ENCODE data around the gene IRAK1. TPM values are rescaled to one million over a fixed set of nuclear protein-coding genes. Genes with fewer than 3 reads are reported as not detected.

The IRAK1 gene
- polyA plus RNA-seq, 1 donor: 53.8 TPM

DNA sequence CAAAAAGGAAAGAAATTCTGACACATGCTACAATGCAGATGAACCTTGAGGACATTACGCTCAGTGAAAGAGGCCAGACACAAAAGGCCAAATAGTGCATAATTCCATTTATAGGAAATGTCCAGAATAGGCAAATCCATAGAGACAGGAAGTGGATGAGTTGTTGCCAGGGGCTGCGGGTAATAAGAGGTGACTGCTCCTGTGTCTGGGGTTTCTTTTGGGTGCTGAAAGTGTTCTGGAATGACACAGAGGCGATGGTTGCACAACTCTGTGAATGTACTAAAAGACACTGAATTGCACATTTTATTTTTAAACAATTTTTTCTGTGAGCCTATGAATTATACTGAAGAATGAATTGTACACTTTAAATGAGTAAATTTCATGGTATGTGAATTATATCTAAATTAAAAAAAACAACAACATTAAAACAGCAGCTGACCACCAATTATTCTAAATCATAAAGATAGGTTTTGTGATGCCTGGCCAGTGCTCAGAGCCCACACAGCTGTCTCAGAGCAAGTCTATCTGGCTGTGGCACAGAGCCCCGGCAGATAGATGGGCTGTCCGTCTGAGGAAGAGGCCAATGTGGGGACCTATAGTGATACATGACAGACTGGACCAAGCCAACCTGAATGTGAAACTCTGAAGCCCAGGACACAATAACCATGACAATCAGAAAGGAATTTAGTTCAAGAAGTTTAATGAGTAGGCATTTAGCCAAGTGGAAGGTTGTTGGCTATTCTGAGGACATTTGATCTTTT, 23.5 kb upstream of the IRAK1 start:
- WGBS (ENCODE audit: insufficient coverage, low lambda C conversion rate): 100% methylated on average over 1 of the region's 5 CpGs
- no peak overlapping the region for H3K27ac ChIP-seq (ENCODE audit: low read length)
- no peaks in the 10 kb centered on the region for H3K4me1 ChIP-seq (ENCODE audit: control insufficient read depth, insufficient read depth, low read length)

DNA sequence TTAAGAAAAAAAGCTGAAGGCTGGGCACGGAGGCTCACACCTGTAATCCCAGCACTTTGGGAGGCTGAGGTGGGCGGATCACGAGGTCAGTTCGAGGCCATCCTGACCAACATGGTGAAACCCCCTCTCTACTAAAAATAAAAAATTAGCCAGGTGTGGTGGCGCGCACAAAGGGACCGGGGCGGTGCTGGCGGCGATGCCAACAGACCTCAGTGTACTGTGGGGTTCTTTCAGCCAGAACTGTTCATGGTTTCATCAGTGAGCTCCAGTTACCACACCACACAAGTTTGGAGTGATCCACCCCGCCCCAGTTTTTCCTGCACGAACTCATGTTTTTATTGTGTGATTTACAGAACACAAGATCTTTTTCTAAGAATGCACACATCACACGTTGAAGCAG, 21.2 kb upstream of the IRAK1 start:
- no peak for DNase-seq
- Histone ChIP-seq H3K27me3 (ENCODE audit: control insufficient read depth, insufficient read depth, low read length) (no peaks in the 10 kb centered on the region), H3K9me3 (ENCODE audit: control insufficient read depth, low read depth, low read length) (no peaks in the 10 kb centered on the region), H3K36me3 (ENCODE audit: control insufficient read depth, insufficient read depth, low read length) (peaks cover 2% of the 10 kb centered on the region), H3K4me3 (ENCODE audit: low read length) (no peak overlapping the region), H3K4me1 (ENCODE audit: control insufficient read depth, insufficient read depth, low read length) (no peaks in the 10 kb centered on the region), H3K27ac (ENCODE audit: low read length) (peak overlapping the region; percentile 35)
- no CpG with 5 or more reads among the region's 13 CpGs for WGBS (ENCODE audit: insufficient coverage, low lambda C conversion rate)

More for the DNA sequence above, 23.5 kb upstream of the IRAK1 start:
- no peak for DNase-seq
- H3K36me3 ChIP-seq (ENCODE audit: control insufficient read depth, insufficient read depth, low read length): peaks cover 5% of the 10 kb centered on the region
- H3K9me3 ChIP-seq (ENCODE audit: control insufficient read depth, low read depth, low read length): no peaks in the 10 kb centered on the region
- no peak overlapping the region for H3K4me3 ChIP-seq (ENCODE audit: low read length)
- no peaks in the 10 kb centered on the region for H3K27me3 ChIP-seq (ENCODE audit: control insufficient read depth, insufficient read depth, low read length)

DNA sequence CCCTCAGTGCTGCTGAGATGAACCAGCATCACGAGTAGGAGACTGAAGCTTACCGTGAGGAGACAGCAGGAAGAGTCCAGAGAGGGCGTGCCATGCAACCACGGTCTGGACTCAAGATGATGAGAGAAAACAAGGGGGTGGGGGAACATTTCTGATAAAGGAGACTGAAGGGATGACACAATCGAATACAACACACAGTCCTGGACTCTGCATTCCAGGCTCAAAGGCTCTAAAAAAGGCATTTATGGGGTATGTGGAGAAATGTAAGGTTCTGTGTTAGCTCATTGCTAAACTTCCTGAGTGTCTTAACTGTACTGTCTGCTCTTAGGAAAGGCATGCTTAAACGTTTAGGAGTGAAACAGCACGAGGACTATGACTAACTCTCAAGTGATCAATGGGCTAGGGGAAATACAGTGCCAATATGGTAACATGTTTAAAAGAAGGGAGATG, 20.6 kb upstream of the IRAK1 start:
- peak overlapping the region; percentile 50 for H3K27ac ChIP-seq (ENCODE audit: low read length)

DNA sequence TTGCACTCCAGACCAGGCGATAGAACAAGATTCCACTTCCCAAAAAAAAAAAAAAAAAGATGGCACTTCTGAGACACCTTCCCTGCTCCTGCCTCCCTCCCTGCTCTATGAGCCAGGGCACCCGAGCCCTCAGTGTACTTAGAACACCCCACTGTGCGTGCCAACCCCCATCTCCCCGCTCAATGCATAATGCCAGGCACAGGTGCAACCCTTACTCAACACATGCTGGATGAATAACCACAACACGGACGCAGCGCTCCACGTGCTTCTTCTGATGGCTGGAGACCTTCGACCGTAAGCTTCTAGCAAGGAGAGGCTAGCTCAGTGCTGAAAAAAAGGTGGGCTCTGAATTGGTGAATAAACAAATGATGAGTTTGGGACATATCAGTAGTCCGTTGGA, 19.9 kb upstream of the IRAK1 start:
- Histone ChIP-seq H3K4me1 (ENCODE audit: control insufficient read depth, insufficient read depth, low read length) (no peaks in the 10 kb centered on the region), H3K36me3 (ENCODE audit: control insufficient read depth, insufficient read depth, low read length) (peaks cover 4% of the 10 kb centered on the region), H3K27ac (ENCODE audit: low read length) (peak overlapping the region; percentile 50), H3K4me3 (ENCODE audit: low read length) (no peak overlapping the region), H3K27me3 (ENCODE audit: control insufficient read depth, insufficient read depth, low read length) (no peaks in the 10 kb centered on the region), H3K9me3 (ENCODE audit: control insufficient read depth, low read depth, low read length) (no peaks in the 10 kb centered on the region)
- DNase-seq: no peak
- no CpG with 5 or more reads among the region's 11 CpGs for WGBS (ENCODE audit: insufficient coverage, low lambda C conversion rate)

More for the DNA sequence above, 20.6 kb upstream of the IRAK1 start:
- no peaks in the 10 kb centered on the region for H3K27me3 ChIP-seq (ENCODE audit: control insufficient read depth, insufficient read depth, low read length)
- no peaks in the 10 kb centered on the region for H3K9me3 ChIP-seq (ENCODE audit: control insufficient read depth, low read depth, low read length)
- no peak overlapping the region for H3K4me3 ChIP-seq (ENCODE audit: low read length)
- H3K4me1 ChIP-seq (ENCODE audit: control insufficient read depth, insufficient read depth, low read length): no peaks in the 10 kb centered on the region
- WGBS (ENCODE audit: insufficient coverage, low lambda C conversion rate): no CpG with 5 or more reads among the region's 7 CpGs
- H3K36me3 ChIP-seq (ENCODE audit: control insufficient read depth, insufficient read depth, low read length): peaks cover 2% of the 10 kb centered on the region
- peak; percentile 34 to 39 for DNase-seq

DNA sequence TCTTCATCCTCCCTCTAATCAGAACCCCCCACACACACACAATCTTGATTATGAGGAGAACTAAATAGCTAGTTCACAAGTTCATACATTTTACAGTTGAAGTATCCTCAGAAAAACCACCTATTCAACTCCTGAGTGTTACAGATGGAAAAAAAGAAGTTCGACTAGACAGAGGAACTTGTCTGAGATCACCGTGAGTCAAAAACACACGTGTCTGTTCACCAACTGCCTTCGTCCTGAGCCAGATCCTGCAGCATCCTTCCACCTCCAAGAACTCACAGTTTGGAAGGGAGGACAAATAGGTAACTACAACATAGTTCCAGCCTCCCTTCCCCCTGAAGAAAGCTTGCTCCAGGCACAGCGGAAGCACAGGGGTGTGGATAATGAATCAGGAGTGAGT, 19.0 kb upstream of the IRAK1 start:
- Histone ChIP-seq H3K9me3 (ENCODE audit: control insufficient read depth, low read depth, low read length) (no peaks in the 10 kb centered on the region), H3K27ac (ENCODE audit: low read length) (no peak overlapping the region), H3K27me3 (ENCODE audit: control insufficient read depth, insufficient read depth, low read length) (no peaks in the 10 kb centered on the region), H3K4me1 (ENCODE audit: control insufficient read depth, insufficient read depth, low read length) (no peaks in the 10 kb centered on the region), H3K36me3 (ENCODE audit: control insufficient read depth, insufficient read depth, low read length) (peaks cover 4% of the 10 kb centered on the region), H3K4me3 (ENCODE audit: low read length) (no peak overlapping the region)
- no CpG with 5 or more reads among the region's 5 CpGs for WGBS (ENCODE audit: insufficient coverage, low lambda C conversion rate)
- DNase-seq: no peak

DNA sequence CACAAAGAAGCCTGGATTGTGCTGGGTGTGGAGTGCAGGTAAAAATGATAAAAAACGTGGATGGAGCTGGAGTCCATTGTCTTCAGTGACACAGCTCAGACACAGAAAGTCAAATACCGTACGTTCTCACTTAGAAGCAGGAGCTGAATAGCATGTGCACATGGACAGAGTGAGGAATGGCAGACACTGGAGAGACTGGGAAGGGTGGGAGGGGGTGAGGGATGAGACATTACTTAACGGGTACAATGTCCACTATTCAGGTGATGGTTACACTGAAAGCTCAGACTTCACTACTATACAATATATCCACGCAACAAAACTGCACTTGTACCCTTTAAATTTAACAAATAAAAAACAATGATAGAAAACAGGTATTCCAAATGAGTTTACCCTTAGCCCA, 18.1 kb upstream of the IRAK1 start:
- no peaks in the 10 kb centered on the region for H3K9me3 ChIP-seq (ENCODE audit: control insufficient read depth, low read depth, low read length)
- peaks cover 4% of the 10 kb centered on the region for H3K36me3 ChIP-seq (ENCODE audit: control insufficient read depth, insufficient read depth, low read length)
- H3K27me3 ChIP-seq (ENCODE audit: control insufficient read depth, insufficient read depth, low read length): no peaks in the 10 kb centered on the region
- H3K4me1 ChIP-seq (ENCODE audit: control insufficient read depth, insufficient read depth, low read length): no peaks in the 10 kb centered on the region
- H3K27ac ChIP-seq (ENCODE audit: low read length): peak overlapping the region; percentile 48
- no peak overlapping the region for H3K4me3 ChIP-seq (ENCODE audit: low read length)
- DNase-seq: peak; percentile 26 to 45
- WGBS (ENCODE audit: insufficient coverage, low lambda C conversion rate): no CpG with 5 or more reads among the region's 5 CpGs

DNA sequence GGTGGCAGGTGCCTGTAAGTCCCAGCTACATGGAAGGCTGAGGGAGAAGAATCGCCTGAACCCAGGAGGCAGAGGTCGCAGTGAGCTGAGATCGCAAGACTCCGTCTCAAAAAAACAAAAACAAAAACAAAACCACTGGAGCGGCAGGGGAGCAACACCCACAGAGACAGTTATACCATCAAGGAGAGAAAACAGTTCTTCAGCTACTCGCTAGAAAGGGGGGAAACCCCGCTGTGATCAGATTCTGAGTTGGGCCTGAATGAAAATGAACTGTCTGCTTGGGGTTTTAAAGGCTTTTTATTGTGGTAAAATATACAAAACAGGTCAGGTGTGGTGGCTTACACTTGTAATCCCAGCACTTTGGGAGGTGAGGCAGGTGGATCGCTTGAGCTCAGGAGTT, 16.8 kb upstream of the IRAK1 start:
- no peaks in the 10 kb centered on the region for H3K4me1 ChIP-seq (ENCODE audit: control insufficient read depth, insufficient read depth, low read length)
- WGBS (ENCODE audit: insufficient coverage, low lambda C conversion rate): no CpG with 5 or more reads among the region's 8 CpGs
- H3K27ac ChIP-seq (ENCODE audit: low read length): no peak overlapping the region
- H3K27me3 ChIP-seq (ENCODE audit: control insufficient read depth, insufficient read depth, low read length): no peaks in the 10 kb centered on the region
- no peaks in the 10 kb centered on the region for H3K9me3 ChIP-seq (ENCODE audit: control insufficient read depth, low read depth, low read length)
- no peak for DNase-seq
- peaks cover 10% of the 10 kb centered on the region for H3K36me3 ChIP-seq (ENCODE audit: control insufficient read depth, insufficient read depth, low read length)
- no peak overlapping the region for H3K4me3 ChIP-seq (ENCODE audit: low read length)

DNA sequence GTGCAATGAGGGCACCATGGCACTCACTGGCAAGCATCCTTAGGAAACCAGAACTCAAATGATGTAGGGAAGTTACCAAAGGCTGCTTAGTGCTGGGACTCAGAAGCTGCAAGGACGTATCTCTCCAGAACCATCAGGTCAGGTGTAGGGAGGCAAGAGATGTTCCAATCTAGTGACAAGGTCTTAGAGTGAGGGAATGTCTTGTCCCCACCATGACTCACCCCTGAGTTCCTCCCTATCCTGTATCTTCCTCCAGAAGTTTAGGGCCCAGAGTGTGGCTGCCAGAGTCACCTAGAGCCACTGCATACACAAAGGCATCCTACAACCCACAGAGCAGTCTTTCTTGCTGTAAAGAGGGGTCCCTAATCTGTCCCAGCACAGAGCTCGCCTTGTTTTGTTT, 14.1 kb upstream of the IRAK1 start:
- Histone ChIP-seq H3K27me3 (ENCODE audit: control insufficient read depth, insufficient read depth, low read length) (no peaks in the 10 kb centered on the region), H3K4me3 (ENCODE audit: low read length) (no peak overlapping the region), H3K9me3 (ENCODE audit: control insufficient read depth, low read depth, low read length) (no peaks in the 10 kb centered on the region), H3K27ac (ENCODE audit: low read length) (no peak overlapping the region), H3K4me1 (ENCODE audit: control insufficient read depth, insufficient read depth, low read length) (peaks cover 6% of the 10 kb centered on the region), H3K36me3 (ENCODE audit: control insufficient read depth, insufficient read depth, low read length) (peaks cover 27% of the 10 kb centered on the region)
- WGBS (ENCODE audit: insufficient coverage, low lambda C conversion rate): no CpG with 5 or more reads among the region's 2 CpGs
- DNase-seq: no peak

DNA sequence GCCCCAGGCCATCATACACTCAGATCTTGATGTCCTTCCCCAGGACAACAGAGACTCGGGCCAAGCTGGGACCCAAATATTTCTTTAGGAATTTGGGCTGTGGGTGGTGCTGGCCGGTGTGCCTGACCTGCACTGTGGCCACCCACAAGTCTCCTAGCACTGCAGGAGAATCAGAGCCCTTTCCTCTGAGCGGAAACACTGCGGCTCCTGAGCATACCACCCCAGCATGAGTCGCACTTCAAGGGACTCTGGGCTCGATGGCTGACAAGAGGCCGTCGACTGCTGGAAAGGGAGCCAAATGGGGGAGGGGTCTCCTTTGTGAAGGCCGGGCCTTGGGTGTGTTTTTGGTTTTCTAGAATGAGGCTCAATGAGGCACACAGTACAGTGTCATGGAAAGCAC, 13.0 kb upstream of the IRAK1 start:
- Histone ChIP-seq H3K27ac (ENCODE audit: low read length) (no peak overlapping the region), H3K36me3 (ENCODE audit: control insufficient read depth, insufficient read depth, low read length) (peaks cover 34% of the 10 kb centered on the region), H3K4me3 (ENCODE audit: low read length) (no peak overlapping the region), H3K9me3 (ENCODE audit: control insufficient read depth, low read depth, low read length) (no peaks in the 10 kb centered on the region), H3K4me1 (ENCODE audit: control insufficient read depth, insufficient read depth, low read length) (peaks cover 13% of the 10 kb centered on the region), H3K27me3 (ENCODE audit: control insufficient read depth, insufficient read depth, low read length) (no peaks in the 10 kb centered on the region)
- DNase-seq: no peak
- WGBS (ENCODE audit: insufficient coverage, low lambda C conversion rate): no CpG with 5 or more reads among the region's 9 CpGs

DNA sequence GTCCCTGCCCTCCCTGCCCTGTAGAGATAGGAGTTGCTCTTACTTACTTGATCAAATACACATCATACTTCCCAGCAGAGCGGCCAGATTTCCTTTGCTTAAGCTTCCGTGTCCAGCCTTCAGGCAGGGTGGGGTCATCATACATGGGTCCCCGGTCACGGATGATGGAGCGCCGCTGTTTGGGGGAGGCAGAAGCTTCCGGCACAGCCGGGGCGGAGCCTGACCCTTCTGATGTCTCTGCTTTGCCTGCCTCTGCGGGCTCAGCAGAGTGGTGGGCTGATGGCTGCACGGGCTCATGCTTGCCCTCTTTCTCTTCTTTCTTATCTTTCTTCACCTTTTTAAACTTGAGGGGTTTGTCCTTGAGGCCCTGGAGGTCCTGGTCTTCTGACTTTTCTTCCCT, 12.5 kb upstream of the IRAK1 start:
- H3K4me1 ChIP-seq (ENCODE audit: control insufficient read depth, insufficient read depth, low read length): peaks cover 13% of the 10 kb centered on the region
- no peak for DNase-seq
- no peaks in the 10 kb centered on the region for H3K9me3 ChIP-seq (ENCODE audit: control insufficient read depth, low read depth, low read length)
- no peak overlapping the region for H3K4me3 ChIP-seq (ENCODE audit: low read length)
- peaks cover 35% of the 10 kb centered on the region for H3K36me3 ChIP-seq (ENCODE audit: control insufficient read depth, insufficient read depth, low read length)
- no peaks in the 10 kb centered on the region for H3K27me3 ChIP-seq (ENCODE audit: control insufficient read depth, insufficient read depth, low read length)
- H3K27ac ChIP-seq (ENCODE audit: low read length): no peak overlapping the region
- WGBS (ENCODE audit: insufficient coverage, low lambda C conversion rate): no CpG with 5 or more reads among the region's 11 CpGs
